ENCODE data around the gene IFI27L1.

DNA sequence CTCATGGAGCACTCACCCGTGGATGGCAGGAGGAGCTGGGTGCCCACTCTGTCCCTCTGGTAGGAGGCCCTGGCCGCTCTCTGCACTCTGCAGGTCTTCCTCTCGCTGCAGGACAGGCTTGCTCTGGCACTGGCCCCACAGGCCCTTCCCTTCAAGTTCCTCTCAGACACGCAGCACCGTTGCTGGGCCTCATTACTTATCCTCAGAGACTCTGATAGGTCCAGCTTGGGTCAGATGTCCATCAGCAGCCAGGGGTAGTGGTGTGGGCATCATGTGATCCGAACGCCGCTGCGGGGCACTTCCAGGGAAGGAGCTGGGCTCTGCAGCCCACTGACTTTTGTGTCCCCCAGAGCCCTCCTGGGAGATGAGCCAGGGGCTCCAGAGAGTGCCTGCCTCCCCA lies 43.2 kb upstream of the IFI27L1 start:
- TF ChIP-seq POLR2A (IDR thresholded peaks at IDR 0.05) (no peak), POLR2AphosphoS5 (IDR thresholded peaks at IDR 0.05) (no peak), EP300 (IDR thresholded peaks at IDR 0.05) (no peak)
- TF ChIP-seq, protein P1, sequence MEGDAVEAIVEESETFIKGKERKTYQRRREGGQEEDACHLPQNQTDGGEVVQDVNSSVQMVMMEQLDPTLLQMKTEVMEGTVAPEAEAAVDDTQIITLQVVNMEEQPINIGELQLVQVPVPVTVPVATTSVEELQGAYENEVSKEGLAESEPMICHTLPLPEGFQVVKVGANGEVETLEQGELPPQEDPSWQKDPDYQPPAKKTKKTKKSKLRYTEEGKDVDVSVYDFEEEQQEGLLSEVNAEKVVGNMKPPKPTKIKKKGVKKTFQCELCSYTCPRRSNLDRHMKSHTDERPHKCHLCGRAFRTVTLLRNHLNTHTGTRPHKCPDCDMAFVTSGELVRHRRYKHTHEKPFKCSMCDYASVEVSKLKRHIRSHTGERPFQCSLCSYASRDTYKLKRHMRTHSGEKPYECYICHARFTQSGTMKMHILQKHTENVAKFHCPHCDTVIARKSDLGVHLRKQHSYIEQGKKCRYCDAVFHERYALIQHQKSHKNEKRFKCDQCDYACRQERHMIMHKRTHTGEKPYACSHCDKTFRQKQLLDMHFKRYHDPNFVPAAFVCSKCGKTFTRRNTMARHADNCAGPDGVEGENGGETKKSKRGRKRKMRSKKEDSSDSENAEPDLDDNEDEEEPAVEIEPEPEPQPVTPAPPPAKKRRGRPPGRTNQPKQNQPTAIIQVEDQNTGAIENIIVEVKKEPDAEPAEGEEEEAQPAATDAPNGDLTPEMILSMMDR (IDR thresholded peaks at IDR 0.05): no peak
